NCI-H146 (cell line): Measurements from ENCODE around the gene CLEC18B.
"Not testable (repeated sequence)": the region's sequence is repeated elsewhere in the genome, so short reads cannot be mapped to it uniquely, and the experiment has no call there.

ENCODE experiments used
- DNase-seq: peaks from one replicate; lab custom pipeline; 2025; lab: John Stamatoyannopoulos, UW

CLEC18B gene

DNA sequence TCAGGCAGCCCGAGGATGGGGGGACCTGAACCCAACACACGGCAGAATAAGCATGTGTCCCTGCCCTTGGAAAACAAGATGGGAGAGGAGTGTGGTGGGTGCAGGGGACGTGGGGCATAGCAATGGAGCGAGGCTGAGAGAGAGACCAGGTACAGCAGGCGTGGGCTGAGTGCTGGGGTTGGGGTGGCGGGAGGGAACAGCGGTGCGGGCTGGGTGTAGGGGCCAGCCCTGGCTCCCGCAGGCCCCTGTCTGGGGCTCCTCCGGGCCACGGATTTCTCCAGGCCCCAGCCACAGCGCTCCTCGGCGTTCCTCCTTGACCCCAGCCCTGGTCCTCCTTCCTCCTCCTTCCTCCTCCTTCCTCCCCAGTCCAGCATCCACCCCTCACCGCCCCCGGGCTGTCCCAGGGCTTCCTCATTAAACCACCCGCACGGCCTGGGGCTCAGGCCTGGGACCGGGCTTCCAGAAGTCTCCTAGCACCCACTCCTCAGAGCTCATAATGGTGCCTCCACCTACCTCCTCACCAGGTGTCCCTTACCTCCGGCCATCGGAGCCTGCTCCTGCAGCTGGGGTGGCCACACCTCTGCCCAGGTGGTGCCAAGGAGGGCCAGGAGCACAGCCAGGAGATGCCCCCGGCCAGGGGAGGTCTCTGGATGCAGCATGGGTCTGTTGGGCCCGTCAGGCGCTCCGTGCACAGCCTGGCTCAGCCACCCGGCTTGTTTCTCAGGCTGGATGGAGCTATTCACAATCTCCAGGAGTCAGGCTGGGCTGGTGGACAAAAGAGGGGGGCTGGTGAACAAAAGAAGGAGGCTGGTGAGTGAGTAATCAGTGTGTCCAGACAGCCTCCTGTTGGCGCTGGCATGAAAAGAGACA lies at the start of gene CLEC18B:
Gene CLEC18B, minus strand, starts transcription at position 867 of the 870 bp plus-strand sequence. Its CDS starts 208 bp downstream, at position 659.
- DNase-seq, result not testable (repeated sequence)

DNA sequence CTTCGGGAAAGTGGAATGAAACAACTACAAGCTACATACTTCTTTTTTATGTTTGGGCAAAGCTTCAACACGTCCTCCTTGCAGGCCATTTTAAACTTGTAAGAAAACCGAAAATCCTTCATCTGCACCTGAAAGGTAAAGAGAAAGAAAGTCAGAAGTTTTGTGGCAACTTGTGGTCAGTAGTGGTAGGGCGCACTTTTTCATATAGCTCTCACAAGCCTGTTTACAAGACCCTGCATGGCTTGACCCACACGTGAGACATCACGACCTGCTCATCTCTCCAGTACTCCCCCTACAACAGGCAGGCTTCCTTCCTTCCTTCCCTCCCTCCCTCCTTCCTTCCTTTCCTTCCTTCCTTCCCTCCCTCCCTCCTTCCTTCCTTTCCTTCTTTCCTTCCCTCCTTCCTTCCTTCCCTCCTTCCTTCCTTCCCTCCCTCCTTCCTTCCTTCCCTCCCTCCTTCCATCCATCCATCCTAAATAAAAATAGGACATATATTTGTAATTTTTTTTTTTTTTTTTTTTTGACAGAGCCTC lies 48.7 kb upstream of the CLEC18B start:
- DNase-seq, result no peak

DNA sequence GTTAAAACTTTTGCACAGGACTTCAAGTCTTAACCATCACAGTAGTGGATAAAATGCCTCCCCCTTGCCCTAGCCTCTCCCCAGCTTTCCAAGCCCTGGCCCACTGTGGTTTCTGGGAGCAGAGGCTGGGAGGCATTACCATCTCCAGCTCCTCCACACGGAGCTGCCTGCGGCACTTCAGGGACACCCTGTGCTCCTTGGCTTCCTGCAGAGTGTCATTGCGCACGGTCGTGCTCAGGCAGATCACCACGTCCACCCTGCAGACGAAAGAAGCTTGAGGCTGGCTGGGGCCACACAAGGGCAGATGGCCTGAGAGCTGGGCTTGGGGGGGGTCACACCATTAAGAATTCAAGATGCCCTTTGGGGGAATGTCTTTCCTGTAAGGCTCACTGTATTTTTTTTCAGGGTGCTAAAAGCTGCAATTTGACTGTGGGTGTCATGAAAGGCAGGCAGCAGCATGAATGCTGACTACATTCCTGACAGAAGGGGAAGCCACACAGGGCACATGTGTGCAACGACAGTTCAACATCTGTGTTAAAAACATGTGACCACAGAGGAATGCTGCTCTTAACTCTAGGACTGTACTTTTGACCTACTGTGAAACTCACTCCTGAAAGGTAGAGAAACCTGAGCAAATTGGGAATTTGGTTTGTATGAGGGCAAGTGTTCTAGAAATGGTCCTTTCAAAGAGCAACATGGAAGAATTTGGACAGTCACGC lies 47.7 kb upstream of the CLEC18B start:
- DNase-seq, result no peak

DNA sequence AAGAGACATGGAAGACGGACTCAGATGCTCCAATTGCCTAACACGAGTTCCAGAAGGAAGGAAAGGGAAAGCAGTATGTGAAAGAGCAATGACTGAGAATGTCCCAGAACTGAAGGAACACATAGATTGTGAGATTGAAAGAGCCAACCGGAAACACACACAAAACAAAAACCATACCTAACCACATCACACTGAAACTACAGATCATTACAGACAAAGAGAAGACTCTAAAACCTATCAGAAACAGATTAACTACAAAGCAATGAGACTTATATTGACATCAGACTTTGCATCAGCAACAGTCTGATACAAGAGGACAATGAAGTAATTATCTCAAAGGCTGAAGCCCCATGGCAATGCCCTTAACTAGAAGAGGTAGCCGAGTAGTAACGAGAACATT lies 45.6 kb upstream of the CLEC18B start:
- DNase-seq, result no peak

DNA sequence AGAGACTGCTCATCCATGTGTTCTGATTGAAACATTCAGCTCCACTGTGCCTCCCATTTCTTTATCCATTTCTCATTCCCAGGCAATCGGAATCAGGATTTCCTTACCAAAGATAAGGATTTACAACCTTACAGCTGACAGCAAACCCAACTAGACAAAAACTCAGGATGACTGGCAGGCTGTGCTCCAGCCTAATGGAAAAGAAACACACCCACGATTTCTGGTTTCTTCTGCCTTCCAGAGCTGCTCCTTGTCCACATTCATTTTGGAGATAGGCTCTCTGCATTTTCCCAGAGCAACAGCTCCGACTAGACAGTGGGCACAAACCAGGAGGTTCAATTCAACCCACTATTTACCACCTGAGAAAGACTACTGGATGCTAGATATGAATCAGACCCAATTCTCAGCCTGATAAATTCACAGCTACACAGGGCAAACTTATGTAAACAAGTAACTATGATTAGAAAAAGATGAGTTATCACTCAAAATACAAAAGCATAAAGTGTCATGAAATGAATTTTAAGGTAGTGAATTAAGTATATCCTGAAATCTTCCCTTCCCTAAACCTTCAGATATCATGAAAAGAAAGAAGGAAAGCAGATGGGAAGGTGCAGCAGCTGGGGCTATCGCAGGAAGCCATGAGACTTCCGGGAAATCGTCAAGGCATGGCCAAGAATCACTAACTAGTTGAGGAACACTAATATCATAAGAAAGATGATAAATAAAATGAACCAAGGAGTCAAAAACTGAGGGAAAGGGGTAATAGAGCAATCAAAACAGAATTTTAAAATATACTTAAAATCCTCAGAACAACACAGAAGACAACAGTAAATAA lies 44.8 kb upstream of the CLEC18B start:
- DNase-seq, result no peak

DNA sequence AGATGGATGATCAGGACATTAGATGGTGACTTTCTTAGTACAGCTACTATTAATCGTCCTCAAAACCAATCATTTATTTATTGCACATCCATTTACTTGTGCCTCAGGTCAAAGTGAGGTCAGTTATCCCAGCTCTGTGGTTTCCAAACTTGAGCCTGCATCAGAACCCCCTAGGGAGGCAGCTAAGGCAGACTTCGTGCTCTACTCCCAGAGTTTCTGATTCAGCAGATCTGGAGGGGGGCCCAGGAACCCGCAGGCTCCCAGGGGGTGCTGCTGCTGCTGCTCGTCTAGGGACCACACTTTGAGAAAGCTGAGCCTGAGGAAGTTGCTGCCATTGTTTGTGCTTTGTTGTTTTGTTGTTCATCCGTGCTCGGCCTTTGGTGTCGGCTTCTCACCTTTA lies 44.0 kb upstream of the CLEC18B start:
- no peak for DNase-seq

DNA sequence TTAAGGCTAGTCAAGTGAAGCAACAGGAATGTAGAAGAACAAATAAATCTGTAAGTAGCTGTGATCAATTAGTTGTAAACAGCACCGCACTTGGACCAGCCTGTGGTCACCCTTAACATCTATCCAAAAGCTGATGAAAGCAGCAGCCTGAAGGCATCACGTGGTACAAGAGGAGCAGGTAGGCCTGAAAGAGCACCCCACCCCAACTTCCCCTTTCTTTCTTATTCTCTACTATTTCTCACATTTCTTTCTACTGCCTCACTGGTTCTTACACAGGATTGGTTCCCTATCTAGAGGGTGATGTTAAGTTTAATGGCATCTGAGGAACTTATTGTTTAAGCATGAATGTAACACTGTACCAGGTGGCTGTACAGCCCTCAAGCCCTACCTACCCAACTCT lies 42.6 kb upstream of the CLEC18B start:
- DNase-seq, result no peak

DNA sequence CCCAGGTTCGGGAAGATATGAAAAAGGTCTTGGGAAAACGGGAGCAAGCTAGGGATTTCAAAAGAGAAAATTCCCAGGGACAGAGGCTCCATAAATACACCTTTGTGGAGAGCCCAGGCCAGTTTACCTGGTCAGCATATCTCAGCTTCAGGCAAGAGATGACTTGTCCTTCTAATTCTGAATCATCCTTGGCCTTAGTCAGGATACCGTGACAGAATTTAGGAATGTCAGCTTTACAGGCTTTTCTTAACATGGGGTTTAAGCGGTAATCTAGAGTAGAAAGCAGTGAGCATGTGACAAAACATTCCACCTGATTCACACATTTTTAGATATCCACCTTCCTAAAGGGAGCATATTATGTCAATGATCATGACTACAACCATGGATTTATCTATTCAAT lies 41.1 kb upstream of the CLEC18B start:
- DNase-seq, result no peak

DNA sequence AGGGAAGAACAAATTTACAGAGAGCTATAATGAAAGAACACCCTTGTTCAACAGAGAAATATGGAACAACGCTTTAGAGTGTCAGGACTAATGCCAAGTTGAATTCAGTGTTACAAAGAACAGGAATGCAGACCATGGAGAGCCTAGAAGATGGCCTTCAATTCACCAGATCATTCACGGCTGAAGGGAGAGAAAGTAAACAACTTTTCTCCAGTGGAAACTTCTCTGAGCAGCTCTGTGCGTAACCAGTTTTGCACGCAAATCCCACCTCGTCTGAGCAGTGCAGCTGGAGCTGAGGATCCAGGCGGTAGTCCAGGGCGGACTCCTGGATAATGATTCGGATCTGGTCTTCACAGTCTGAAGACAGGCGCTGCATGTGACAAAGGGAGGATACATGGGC lies 40.5 kb upstream of the CLEC18B start:
- DNase-seq, result no peak

DNA sequence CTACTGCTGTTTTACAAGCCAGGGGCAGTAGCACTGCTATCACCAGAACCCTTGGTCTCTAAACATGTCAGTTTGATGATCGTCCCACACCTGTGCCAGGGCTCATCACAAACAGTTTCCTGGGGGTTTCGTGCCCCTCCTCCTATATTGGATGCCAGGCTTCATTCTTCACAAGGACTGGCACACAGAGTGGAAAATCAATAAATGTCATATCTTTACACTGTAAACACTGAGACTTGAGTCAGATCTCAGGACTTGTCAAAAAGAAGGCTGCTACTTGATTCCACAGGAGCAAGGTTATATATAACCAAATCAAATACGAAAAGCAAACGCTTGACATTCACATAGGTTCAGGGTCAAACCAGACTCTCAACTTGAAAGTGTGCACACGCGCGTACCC lies 39.3 kb upstream of the CLEC18B start:
- no peak for DNase-seq

DNA sequence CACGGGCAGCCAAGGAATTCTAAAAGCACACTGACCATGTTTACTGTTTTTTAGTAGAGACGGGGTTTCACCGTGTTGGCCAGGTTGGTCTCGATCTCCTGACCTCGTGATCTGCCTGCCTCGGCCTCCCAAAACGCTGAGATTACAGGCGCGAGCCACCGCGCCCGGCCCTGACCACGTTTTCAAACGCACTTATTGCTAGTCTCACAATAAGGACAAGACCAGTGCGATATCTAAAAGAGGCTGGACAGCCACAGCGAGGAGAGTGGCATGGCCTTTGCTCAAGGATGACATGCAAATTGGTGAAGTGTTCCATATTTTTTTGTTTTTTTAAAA lies 35.0 kb upstream of the CLEC18B start:
- no peak for DNase-seq

DNA sequence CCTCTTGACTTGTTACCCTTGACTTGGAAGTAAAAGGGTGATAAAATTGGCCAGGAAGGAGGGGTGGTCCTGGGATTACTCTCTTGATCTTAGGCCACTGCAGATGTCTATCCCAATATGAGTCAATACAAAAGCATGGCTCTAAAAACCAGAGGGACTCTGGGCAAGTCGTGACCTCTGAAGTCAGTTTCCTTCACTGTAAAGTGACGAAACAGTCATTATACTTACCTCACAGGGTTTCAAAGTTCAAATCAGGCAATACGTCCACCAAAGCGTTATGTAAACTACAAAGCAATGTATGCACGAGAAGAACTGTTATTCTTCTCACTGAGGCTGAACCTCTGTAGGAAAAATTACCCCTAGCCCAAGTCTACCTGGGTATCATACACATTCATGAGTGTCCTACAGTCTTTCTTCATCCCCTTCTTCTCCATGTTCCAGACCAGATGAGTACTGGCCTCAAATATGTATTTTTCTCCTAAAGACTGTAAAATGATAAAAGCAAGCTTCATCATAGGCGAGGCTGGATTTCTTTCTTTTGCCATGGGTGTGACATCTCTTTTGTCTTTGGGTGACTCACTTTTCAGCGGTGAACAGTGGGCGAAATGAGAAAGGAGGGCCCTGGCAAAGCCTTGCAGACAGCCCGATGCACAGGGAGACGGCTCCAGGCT lies 34.5 kb upstream of the CLEC18B start:
- DNase-seq, result no peak

DNA sequence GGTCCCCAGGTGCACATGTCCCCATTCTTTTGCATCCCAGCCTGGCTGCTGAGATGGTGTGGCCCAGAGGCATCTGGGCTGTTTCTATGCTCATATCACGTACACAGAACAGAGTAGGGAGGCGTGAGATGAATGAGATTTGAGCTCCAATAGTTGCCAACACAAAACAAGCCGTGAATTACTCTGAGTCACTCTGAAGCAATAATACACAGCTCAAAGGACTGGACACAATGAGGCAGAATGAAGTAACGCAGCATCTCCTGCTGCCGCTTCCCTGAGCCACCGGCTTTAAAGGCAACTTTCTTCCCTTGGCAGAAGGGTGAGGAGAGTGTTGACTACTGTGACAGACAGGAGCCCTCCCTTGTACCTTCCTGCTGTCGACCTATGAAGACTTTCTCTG lies 33.9 kb upstream of the CLEC18B start:
- DNase-seq, result no peak

DNA sequence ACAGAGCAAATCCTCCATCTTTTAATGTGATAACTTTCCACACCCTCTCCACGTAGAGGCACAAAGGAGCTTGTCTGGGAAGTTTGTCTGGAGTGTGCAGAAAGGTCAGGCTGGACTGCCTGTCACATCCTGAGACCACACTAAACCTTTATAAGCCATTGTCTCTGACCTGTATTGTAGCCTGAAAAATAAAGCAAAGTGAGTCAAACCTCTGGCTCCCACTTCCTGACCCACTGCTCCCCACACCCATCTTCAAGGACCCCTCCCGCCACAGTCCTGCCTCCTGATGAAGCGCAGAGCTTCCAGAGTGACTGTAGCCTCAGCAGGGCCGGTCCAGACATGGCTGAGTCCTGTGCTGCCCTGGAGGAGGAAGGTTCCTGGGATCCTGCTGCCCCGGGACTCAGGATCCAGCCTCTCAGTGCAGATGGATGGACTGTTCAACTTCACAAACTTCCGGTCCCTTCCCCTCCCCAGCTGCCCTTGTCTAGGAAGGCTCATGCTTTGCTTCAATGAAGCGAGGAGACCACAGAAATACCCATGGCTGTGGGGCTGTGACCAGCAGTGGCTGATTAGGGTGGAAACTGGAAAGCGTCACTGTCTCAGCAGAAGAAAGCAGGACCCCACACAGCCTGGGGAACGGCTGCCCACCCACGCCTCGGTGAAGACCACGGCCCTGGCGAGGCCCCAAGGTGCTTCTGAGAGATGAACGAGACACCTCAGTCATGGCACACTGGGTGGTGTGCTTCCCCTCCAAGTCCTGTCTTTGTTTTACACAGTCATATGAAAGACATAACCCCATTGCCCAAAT lies 30.9 kb upstream of the CLEC18B start:
- no peak for DNase-seq

DNA sequence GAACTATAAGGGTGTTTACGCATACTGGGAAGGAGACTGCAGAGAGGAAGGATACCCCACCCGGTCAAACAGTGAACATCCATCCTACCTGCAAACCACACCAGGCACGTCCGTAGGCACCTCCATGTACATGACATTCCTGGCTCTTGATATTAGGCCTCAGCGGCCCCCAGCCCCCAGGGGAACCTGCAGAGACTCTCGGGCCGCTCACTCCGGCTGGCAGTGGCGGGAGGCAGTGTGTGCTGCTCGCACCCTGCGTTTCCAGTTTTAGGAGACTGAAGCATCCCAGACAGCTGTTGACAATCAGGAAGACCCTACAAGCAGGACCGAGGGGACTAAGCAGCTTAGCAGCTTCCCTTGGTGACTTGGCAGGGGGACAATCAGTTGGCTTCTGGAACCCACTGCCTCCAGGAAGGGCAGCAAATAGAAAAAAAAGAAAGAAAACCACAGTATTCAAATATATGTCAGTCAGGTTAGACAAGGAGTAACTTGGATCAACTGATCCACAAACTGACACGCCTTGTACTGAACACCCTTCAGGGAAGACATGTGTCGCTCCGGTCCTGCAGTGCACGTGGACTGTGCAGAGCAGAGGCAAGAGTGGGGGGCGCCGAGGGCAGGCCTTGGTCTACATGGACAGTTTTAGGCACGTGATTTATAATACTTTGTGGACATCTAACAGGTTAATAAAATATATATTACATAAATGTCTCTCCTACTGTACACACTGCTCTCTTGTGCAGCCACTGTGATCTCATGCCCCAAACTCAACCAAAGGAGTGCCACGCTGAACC lies 29.9 kb upstream of the CLEC18B start:
- no peak for DNase-seq

DNA sequence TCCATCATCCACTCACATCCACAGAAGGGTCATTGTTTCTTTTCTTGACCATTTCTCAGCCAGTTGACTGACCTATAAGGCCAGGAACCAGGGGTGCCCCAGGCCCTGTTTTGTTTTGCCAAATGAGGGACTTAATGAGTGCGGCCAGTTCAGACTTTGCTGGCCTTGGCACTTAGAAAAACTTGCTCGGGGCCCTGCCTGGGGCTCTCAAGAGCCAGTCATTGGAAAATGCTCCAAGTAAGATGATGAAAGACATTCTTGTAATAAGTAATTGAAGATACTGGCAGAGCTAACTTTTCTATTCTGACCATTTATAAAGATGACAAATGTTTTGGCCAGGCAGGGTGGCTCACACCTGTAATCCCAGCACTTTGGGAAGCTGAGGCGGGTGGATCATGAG lies 29.0 kb upstream of the CLEC18B start:
- DNase-seq, result no peak

DNA sequence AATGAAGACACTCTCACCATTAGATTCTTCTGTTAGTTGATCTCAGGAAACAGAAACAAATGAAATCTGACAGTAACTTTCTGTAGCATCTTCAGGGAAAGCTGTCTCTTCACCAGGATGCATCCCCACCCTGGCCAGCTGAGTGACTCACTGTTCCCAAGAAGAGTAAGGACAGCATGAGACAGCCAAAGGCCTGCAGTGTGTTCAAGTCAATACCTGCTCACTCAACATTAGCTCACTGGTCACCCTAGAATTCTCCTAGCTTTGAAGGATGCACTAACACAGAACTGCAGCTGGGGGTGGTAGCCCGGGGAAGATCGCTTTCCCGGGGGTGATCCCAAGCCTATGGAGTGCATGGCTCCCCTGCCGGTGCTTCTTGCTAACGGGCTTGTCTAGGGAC lies 28.2 kb upstream of the CLEC18B start:
- no peak for DNase-seq

DNA sequence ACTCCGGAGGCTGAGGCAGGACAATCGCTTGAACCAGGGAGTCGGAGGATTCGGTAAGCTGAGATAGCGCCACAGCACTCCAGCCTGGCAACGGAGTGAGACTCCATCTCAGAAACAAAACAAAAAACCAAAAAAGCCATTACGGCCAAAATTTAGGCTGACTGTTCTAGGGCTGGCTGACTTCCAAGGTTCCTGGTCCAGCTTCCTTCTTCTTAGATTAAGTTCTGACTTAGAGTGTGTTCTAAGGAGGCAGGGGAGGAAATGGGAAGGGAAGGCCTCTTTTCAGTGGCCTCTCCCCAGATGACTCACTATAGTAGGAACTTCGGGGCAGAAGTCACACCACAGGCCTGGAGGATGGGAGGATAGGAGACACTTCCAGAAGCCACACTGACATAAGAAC lies 27.7 kb upstream of the CLEC18B start:
- DNase-seq, result no peak

DNA sequence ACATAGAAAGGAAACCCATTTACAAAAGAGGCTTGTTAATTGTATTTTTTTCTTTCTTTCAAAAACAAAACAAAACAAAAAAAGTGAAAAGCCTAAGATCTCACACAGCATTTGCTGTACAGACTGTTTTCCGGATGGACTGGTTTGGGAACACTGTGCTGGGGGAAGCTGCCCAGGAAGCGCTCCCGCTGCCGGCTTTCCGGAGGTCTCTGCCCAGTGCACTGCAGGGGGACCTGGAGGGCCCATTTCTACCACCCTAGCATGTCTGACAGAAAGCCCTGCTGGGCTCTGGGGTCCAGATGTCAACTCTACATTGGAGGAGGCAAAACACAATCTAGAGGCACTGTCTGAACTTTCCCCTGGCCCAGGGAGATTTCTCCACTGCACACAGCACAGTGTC lies 26.3 kb upstream of the CLEC18B start:
- no peak for DNase-seq

DNA sequence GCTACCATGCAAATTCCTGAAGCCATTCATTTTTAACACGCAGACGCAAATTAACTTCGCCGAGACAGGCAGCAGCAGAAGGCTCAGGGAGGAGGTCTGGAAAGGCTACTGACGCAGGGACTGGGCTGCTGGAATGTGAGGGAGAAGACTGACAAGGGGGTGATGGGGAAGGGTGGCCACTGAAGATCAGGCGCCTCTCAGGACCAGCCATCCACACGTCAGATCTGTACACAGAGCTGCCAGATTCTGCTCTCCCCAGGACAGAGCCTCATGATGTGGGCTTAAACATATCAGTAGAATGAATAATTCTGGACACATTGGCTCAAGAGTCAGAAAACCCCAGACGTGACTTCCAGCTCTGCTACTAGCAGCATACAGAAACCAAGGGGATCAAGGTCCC lies 25.6 kb upstream of the CLEC18B start:
- no peak for DNase-seq
